GM19099 (cell line): Measurements from ENCODE around the gene XAF1.

Experiments
- POLR2A ChIP-seq: IDR thresholded peaks from 3 replicates; pipeline ENCODE4 v1.6.1; 2011; ENCODE audit warnings: low read depth; ENCODE audit not compliant: insufficient read length; ENCODE audit errors: extremely low read depth

Gene XAF1

GRCh38 chr17:6755731-6756184 lies at the start of gene XAF1:
Gene XAF1, plus strand, starts transcription at chr17:6756046. Its CDS starts 33 bp downstream, at chr17:6756079.
- TF ChIP-seq POLR2A = peak; percentile 76

- no peak for TF ChIP-seq POLR2A
Observed at GRCh38 chr17:6706499-6706898, 49.3 kb upstream of the XAF1 start.

GRCh38 chr17:6706996-6707395 lies 48.9 kb upstream of the XAF1 start:
- no peak for TF ChIP-seq POLR2A

- TF ChIP-seq POLR2A = no peak
Observed at GRCh38 chr17:6708357-6708961, 47.4 kb upstream of the XAF1 start.

GRCh38 chr17:6710317-6710716 lies 45.5 kb upstream of the XAF1 start:
- TF ChIP-seq POLR2A = no peak

GRCh38 chr17:6711081-6711674 lies 44.7 kb upstream of the XAF1 start:
- TF ChIP-seq POLR2A = no peak

GRCh38 chr17:6711681-6712057 lies 44.2 kb upstream of the XAF1 start:
- TF ChIP-seq POLR2A = no peak

GRCh38 chr17:6712058-6712853 lies 43.6 kb upstream of the XAF1 start:
- no peak for TF ChIP-seq POLR2A

- no peak for TF ChIP-seq POLR2A
Observed at GRCh38 chr17:6712854-6713129, 43.1 kb upstream of the XAF1 start.

GRCh38 chr17:6713130-6713917 lies 42.5 kb upstream of the XAF1 start, which contains the start of gene SLC13A5:
Gene SLC13A5, minus strand, starts transcription at chr17:6713369. Its CDS starts 36 bp downstream, at chr17:6713333.
- no peak for TF ChIP-seq POLR2A

- no peak for TF ChIP-seq POLR2A
Observed at GRCh38 chr17:6713918-6714271, 42.0 kb upstream of the XAF1 start.

- no peak for TF ChIP-seq POLR2A
Observed at GRCh38 chr17:6714315-6714874, 41.5 kb upstream of the XAF1 start.

- no peak for TF ChIP-seq POLR2A
Observed at GRCh38 chr17:6716736-6717135, 39.1 kb upstream of the XAF1 start.

- no peak for TF ChIP-seq POLR2A
Observed at GRCh38 chr17:6721744-6722143, 34.1 kb upstream of the XAF1 start.

- TF ChIP-seq POLR2A = no peak
Observed at GRCh38 chr17:6724009-6724408, 31.8 kb upstream of the XAF1 start.

- no peak for TF ChIP-seq POLR2A
Observed at GRCh38 chr17:6729531-6729930, 26.3 kb upstream of the XAF1 start.

GRCh38 chr17:6748617-6749016 lies 7.2 kb upstream of the XAF1 start:
- TF ChIP-seq POLR2A = no peak
